Suprapubic skin (tissue), 4 donors: ENCODE data around the gene PEAR1.

ENCODE experiments used
- POLR2A ChIP-seq, 2 donors: fragments of 450-650 bp; IDR thresholded peaks; one replicate each; pipeline ENCODE4 v1.6.1; 2017; ENCODE audit warnings: antibody characterized with exemption in 2 of 2, mild to moderate bottlenecking in 2 of 2, moderate library complexity in 2 of 2
- POLR2AphosphoS5 ChIP-seq, 3 donors: sonication (generic); formaldehyde crosslinking; IDR thresholded peaks; one replicate each; pipeline ENCODE4 v1.6.1; 2017; ENCODE audit warnings: antibody characterized with exemption in 3 of 3

DNA sequence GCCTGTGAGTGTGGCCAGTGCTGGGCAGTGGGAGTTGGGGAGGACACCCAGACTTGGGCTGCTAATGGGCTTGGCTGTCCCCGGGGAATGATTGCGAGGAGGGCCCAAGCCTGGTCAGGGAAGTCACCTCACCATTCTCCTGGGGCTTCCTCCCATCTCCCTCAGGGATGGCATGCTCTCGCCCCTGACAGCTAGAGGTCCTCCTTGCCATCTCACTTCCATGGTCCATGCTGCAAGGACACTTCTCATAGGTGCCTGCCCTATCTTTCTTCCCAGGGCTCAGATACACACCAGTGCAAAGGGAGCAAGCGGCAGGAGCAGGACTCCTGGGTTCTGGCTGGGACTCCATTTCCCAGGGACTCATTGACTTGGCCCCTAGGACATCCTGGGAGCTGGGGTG lies 28.7 kb upstream of the PEAR1 start:
- TF ChIP-seq POLR2A (IDR thresholded peaks at IDR 0.05) = no peak
- no peak for TF ChIP-seq POLR2AphosphoS5 (IDR thresholded peaks at IDR 0.05)
